Left ventricle myocardium superior (tissue), 1 donor: ENCODE data around the gene TBC1D9. TPM values are rescaled to one million over a fixed set of nuclear protein-coding genes. Genes with fewer than 3 reads are reported as not detected.

ENCODE experiments used
- ATAC-seq: fragments of 200-7000 bp; cut with Tn5 transposase; one replicate; pipeline ENCODE4 v1.9.1; 2020; ENCODE audit warnings: mild to moderate bottlenecking, moderate library complexity
- DNase-seq: peaks from one replicate; pipeline ENCODE4 v3.0.0-alpha.2; 2020
- intact Hi-C: fragments of 100-400 bp; cut with micrococcal nuclease; formaldehyde crosslinking; loops from one replicate; pipeline ENCODE4 v1.11.0; 2022
- total RNA-seq: library from RNA; stranded (reverse); fragmentation: NEBNext Ultra II Directional; extraction: Animal tissue kit (Norgen Biotek cat#: 25700); gene quantifications from one replicate; pipeline ENCODE4 v1.2.1, GENCODE V29; 2021
- donor health status: DM: no; HTN: yes; CAD: no; lungs with severe emphysema.

TBC1D9 gene
- total RNA-seq, 1 donor from 2014 or later, result 12.8 TPM

GRCh38 chr4:140639066-140639465 lies 117.1 kb downstream of the TBC1D9 start:
- intact Hi-C loops, result no loop called here
- ATAC-seq, result no peak
- DNase-seq, result no peak

DNA sequence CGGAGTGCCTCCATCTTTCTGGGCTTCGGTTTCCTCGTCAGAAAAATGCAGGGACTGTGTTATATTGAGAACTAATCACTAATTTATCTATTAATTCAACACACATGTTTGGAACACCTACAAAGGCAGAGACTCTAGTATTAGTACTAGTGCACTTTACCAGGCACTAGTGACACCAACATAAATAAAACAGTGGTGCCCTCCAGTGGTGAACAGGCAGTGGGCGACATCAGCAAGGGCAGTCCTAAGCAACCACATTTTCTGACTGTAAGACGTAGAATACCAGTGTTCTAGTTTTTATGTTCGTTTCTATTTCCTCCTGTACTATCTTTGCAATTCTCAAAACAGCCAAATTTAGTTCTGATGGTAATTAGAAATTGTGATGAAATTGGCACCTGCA lies 118.3 kb downstream of the TBC1D9 start:
- DNase-seq, result no peak
- no peak for ATAC-seq
- intact Hi-C loops, result no loop called here

- ATAC-seq, result peak; percentile 90
- intact Hi-C loops, result no loop called here
- DNase-seq, result peak; percentile 57
Observed at GRCh38 chr4:140635606-140636005, 120.6 kb downstream of the TBC1D9 start.

GRCh38 chr4:140633951-140634350 lies 122.2 kb downstream of the TBC1D9 start:
- intact Hi-C loops, result no loop called here
- DNase-seq (no peak), ATAC-seq (no peak)

DNA sequence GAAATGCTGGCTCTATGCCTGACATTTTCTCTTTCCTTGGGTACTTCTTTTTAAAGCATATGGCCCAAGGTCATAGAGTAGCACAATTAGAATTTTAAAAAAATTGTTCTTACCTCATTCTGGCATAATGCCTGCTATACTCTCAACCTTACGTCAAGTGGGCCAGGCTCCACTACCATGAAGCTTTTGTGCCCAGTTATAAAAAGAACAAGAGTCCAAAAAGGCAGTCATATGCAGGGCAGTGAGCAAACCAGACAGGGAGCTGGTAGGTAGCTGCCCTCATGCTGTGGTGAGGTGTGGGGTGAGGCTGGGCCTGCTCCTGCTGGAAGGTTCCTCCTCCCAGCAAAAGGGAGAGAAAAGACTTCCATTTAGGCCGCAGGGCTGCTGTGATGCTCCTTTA lies 123.1 kb downstream of the TBC1D9 start:
- DNase-seq (no peak), ATAC-seq (peak; percentile 64)
- intact Hi-C loops, result no loop called here

DNA sequence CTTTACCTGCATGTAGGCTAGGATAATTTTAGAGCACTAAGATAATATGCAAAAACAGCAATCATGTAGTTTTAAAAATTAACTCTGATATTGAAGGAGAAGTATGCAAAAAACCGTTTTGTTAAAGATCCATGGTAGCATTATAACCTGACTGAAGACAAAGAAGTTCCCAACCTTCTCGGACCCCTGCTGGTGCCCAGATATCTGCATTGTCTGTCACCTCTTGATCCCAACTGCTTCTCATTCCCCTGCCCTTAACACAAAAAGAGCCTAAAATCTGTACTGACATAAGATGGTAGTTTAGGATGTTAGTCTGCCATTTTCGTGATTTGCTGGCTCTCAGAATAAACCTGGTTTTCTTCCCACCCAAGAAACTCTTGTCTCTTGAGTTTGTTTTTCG lies 125.9 kb downstream of the TBC1D9 start:
- intact Hi-C loops, result no loop called here
- no peak for DNase-seq
- no peak for ATAC-seq

DNA sequence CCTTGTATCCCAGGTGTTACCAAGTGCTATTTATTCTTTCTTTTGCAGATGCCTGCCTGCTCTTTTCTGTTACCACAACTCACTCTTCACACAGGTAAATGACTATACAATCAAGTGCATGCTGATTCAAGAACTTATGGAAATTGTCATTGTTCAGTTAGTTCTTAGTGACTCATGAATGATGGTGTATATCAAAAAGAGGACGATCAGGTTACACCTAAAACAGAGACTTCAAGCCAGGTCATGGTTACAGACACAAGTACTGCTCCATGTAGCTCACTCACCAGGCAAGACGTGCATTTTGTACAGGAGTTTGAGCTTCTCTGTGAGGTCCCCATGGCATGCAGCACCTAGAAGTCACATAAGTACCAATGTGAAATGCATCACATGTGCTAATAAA lies 128.2 kb downstream of the TBC1D9 start:
- DNase-seq, result no peak
- no peak for ATAC-seq
- intact Hi-C loops, result no loop called here

- intact Hi-C loops, result no loop called here
- DNase-seq (no peak), ATAC-seq (no peak)
Observed at GRCh38 chr4:140626661-140627376, 129.4 kb downstream of the TBC1D9 start.

GRCh38 chr4:140622333-140622958 lies 133.7 kb downstream of the TBC1D9 start:
- ATAC-seq (no peak), DNase-seq (no peak)
- intact Hi-C loops, result no loop called here

- intact Hi-C loops, result no loop called here
- DNase-seq, result no peak
- no peak for ATAC-seq
Observed at GRCh38 chr4:140621161-140621560, 135.0 kb downstream of the TBC1D9 start.

DNA sequence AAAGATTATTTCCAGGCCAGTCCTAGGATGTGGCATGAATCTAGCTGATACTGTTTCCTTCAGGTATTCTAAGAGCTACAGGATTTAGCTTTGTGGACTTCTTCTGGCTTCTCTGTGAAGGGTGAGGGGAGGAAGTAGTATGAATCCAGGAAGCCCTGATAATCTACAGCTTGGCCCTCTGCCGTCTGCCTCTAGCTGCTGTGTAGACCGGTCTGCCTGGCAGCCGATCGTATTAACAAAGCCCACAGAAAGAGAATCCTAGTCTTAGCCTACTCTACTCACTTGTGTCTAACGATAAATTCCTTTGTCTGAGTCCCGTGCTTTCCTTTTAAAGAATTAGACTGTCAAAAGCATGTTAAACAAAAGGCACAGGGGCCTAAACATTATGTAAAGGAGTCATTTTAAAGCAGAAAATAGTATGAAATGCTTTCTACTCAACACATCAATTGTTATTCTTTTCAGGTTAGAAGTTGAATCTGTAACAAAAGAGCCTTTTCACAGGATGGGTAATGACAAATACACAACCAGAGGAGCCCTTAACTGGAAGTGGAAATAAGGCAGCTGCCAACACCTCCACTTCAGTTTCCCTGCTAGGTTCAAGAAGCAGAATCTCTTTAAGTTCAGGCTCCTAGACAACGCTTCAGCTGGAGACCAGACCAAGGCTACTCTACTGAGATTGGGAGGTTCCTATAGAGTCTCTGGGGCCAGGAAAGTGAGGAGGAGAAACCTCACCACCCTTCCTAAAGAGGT lies 138.5 kb downstream of the TBC1D9 start:
- DNase-seq, result no peak
- intact Hi-C loops, result no loop called here
- no peak for ATAC-seq

GRCh38 chr4:140615451-140615850 lies 140.7 kb downstream of the TBC1D9 start:
- DNase-seq, result no peak
- ATAC-seq, result no peak
- intact Hi-C loops, result no loop called here

- intact Hi-C loops, result loop anchor here (5.0 kb wide), 1 partner anchor 250 kb away; no protein-coding TSS in a partner anchor
- no peak for ATAC-seq
- DNase-seq, result no peak
Observed at GRCh38 chr4:140612357-140612756, 143.8 kb downstream of the TBC1D9 start.

DNA sequence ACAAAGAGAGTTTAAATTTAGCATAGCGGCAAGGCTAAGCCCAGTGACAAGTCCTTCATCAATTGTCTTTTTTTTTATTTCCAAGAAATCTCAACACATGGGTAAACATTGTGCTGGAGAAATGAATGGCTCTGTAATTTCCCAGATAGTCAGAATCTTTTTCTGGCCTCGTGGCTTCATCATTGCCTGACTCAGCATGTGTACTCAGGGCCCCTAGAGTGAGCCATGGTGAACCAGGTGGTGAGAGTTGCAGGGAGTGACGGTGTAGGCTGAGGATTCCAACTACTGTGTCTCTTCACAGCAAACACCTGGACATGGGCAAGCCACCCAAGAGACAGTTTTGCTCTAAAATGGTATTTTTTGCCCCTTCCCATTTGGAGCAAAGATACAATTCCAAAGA lies 144.3 kb downstream of the TBC1D9 start:
- ATAC-seq (no peak), DNase-seq (no peak)
- intact Hi-C loops, result loop anchor here (5.0 kb wide), 1 partner anchor 250 kb away; no protein-coding TSS in a partner anchor

- ATAC-seq, result peak; percentile 80
- no peak for DNase-seq
- intact Hi-C loops, result loop anchor here (5.0 kb wide), 1 partner anchor 247 kb away; no protein-coding TSS in a partner anchor
Observed at GRCh38 chr4:140609548-140610425, 146.4 kb downstream of the TBC1D9 start.

DNA sequence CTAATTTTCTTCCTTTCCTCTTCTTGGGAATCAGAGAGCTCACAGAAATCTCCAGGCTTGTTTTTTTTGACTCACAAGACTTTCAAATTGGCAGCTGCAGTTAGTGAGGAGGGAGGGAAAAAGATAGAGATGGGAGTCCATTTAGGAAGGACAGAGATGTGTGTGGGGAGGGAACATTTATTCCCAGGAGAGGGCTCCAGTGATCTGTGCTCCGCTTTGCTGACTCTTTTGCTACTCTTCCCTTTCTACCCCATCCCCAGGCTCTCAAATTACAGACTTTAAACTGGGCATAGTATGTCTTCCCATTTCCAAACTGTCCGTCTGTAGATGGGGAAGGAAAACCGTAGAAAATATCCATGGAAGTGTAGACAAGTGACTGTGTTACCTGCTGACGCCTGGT lies 148.3 kb downstream of the TBC1D9 start:
- no peak for ATAC-seq
- intact Hi-C loops, result no loop called here
- no peak for DNase-seq

- ATAC-seq (no peak), DNase-seq (no peak)
- intact Hi-C loops, result no loop called here
Observed at GRCh38 chr4:140604544-140604943, 151.6 kb downstream of the TBC1D9 start.

DNA sequence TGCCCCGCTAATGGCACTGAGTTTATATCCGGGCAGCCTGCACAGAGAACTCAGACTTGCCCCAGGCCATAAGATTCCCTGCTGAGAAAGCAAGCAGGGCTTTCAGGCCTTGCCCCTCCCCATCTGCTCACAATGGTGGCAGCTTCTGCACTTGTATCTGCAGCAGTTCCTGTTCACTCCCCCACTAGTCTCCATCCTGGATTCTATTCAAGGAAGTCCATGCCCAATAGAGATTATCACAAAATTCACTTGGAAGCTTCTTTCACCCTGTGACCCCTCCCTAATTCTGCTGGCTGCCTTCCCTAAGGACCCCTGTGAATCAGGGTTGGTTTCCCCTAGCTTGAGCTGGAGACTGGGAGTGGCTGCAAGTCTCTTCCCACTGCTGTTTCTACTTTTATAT lies 152.9 kb downstream of the TBC1D9 start:
- peak; percentile 71 for ATAC-seq
- DNase-seq, result no peak
- intact Hi-C loops, result no loop called here

DNA sequence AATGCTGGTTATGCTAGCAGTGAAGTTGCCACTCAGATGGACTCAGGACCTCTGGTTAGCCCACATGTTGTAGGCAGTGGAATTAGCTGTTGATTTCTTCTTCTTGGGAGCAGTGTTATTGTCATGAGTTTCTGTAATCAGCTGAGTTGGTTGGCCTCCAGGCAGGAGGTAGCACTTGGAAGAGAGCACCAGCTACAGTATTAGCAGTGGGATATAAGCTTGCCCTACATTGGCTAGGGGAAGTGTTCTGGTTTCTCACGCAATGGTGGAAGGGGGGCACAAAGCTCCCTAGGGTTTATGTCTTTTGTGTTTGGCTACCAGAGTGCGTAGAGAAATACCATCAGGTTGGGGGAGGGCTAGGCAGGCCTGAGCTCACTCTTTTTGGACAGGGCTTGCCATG lies 153.5 kb downstream of the TBC1D9 start:
- DNase-seq (no peak), ATAC-seq (peak; percentile 77)
- intact Hi-C loops, result no loop called here
